HEK293T (cell line): ENCODE results near the gene METTL25B.

Experiments used
- CTCF ChIA-PET: fragments of 350-600 bp; formaldehyde crosslinking; extraction: SDS; loops from one replicate; lab custom pipeline; 2021; ENCODE audit warnings: antibody characterized with exemption, inconsistent platforms; lab: Yijun Ruan, JAX
- POLR2A ChIA-PET: fragments of 350-600 bp; formaldehyde crosslinking; extraction: SDS; loops from one replicate; lab custom pipeline; 2020; ENCODE audit warnings: antibody characterized with exemption, inconsistent platforms; lab: Yijun Ruan, JAX
- DNase-seq: peaks from one replicate; pipeline ENCODE4 v3.0.0; 2012; ENCODE audit warnings: mixed read lengths; ENCODE audit errors: extremely low spot score
- ARNT ChIP-seq: fragments of 450-650 bp; IDR thresholded peaks from 2 replicates; pipeline ENCODE4 v1.6.1; 2017; ENCODE audit warnings: mild to moderate bottlenecking
- BHLHE40 ChIP-seq: fragments of 450-650 bp; IDR thresholded peaks from 2 replicates; pipeline ENCODE4 v1.6.1; 2016; ENCODE audit warnings: mild to moderate bottlenecking, moderate library complexity, borderline replicate concordance
- CTBP1 ChIP-seq: fragments of 450-650 bp; IDR thresholded peaks from 2 replicates; pipeline ENCODE4 v1.6.1; 2016; ENCODE audit warnings: borderline replicate concordance
- ELF4 ChIP-seq: fragments of 450-650 bp; IDR thresholded peaks from 2 replicates; pipeline ENCODE4 v1.6.1; 2017; ENCODE audit warnings: antibody characterized with exemption
- FOXA1 ChIP-seq: fragments of 450-650 bp; IDR thresholded peaks from 2 replicates; pipeline ENCODE4 v1.6.1; 2016; ENCODE audit warnings: mild to moderate bottlenecking
- FOXK2 ChIP-seq: fragments of 450-650 bp; IDR thresholded peaks from 2 replicates; pipeline ENCODE4 v1.6.1; 2016; ENCODE audit warnings: mild to moderate bottlenecking
- FOXM1 ChIP-seq: fragments of 450-650 bp; IDR thresholded peaks from 2 replicates; pipeline ENCODE4 v1.6.1; 2017; ENCODE audit warnings: mild to moderate bottlenecking, borderline replicate concordance
- HDGF ChIP-seq: fragments of 450-650 bp; IDR thresholded peaks from 2 replicates; pipeline ENCODE4 v1.6.1; 2017; ENCODE audit warnings: antibody characterized with exemption, borderline replicate concordance
- L3MBTL2 ChIP-seq: fragments of 450-650 bp; conservative IDR thresholded peaks from 2 replicates; pipeline ENCODE4 v1.6.1; 2016; ENCODE audit warnings: mild to moderate bottlenecking
- LEF1 ChIP-seq: fragments of 450-650 bp; IDR thresholded peaks from 2 replicates; pipeline ENCODE4 v1.6.1; 2017; ENCODE audit warnings: mild to moderate bottlenecking, borderline replicate concordance
- NFRKB ChIP-seq: fragments of 450-650 bp; IDR thresholded peaks from 2 replicates; pipeline ENCODE4 v1.6.1; 2016; ENCODE audit warnings: mild to moderate bottlenecking, moderate library complexity
- PKNOX1 ChIP-seq: fragments of 450-650 bp; IDR thresholded peaks from 2 replicates; pipeline ENCODE4 v1.6.1; 2016
- SP1 ChIP-seq: fragments of 450-650 bp; IDR thresholded peaks from 2 replicates; pipeline ENCODE4 v1.6.1; 2017
- SUZ12 ChIP-seq: fragments of 450-650 bp; IDR thresholded peaks from 2 replicates; pipeline ENCODE4 v1.6.1; 2016; ENCODE audit warnings: mild to moderate bottlenecking
- TARDBP ChIP-seq: fragments of 450-650 bp; IDR thresholded peaks from 2 replicates; pipeline ENCODE4 v1.6.1; 2016
- ZNF384 ChIP-seq: fragments of 450-650 bp; IDR thresholded peaks from 2 replicates; pipeline ENCODE4 v1.6.1; 2016

METTL25B gene

GRCh38 chr1:156703336-156703735 is 24.9 kb upstream of the METTL25B start:
- POLR2A ChIA-PET, result interaction anchor here (1.0 to 9.5 kb wide), 5 partner anchors 10 to 49 kb away, joined by 3 to 120 read pairs (median 4); partner anchors contain the start of genes ISG20L2, METTL25B and MRPL24

DNA sequence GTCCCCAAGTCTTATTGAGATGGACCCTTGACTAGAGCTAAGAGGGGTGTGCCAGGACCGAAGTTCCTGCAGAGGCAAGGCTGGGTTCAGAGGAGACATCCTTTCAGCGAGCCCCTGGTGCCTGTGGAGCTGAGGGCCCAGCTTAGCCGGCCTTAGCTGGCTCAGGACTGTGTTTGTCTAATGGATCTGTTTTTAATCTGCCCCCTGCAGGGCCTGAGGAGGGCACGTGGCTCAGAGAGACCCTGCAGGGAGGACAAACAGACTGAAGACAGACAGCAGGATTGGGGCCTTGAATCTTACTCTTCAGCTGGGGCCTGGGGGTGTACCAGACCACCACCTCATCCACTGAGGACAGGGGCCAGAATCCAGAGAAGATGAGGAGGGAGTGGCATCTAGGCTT is 24.5 kb upstream of the METTL25B start:
- CTCF ChIA-PET, result interaction anchor here (0.6 to 20.6 kb wide), 4 partner anchors 12 to 187 kb away, joined by 3 to 429 read pairs (median 36); partner anchors contain the start of genes ISG20L2 and METTL25B
- POLR2A ChIA-PET, result interaction anchor here (1.0 to 9.5 kb wide), 5 partner anchors 11 to 48 kb away, joined by 3 to 120 read pairs (median 4); partner anchors contain the start of genes ISG20L2, METTL25B and MRPL24
- no peak for TF ChIP-seq FOXA1
- no peak for TF ChIP-seq ZNF384
- no peak for TF ChIP-seq ARNT
- TF ChIP-seq FOXM1, result no peak
- no peak for TF ChIP-seq NFRKB
- no peak for TF ChIP-seq PKNOX1
- peak; percentile 62 for DNase-seq

More at GRCh38 chr1:156703336-156703735, 24.9 kb upstream of the METTL25B start:
- CTCF ChIA-PET, result interaction anchor here (0.8 to 20.6 kb wide), 4 partner anchors 12 to 77 kb away, joined by 3 to 429 read pairs (median 38); partner anchors contain the start of genes ISG20L2 and METTL25B
- DNase-seq, result no peak
- TF ChIP-seq FOXM1, result no peak

- TF ChIP-seq L3MBTL2 (no peak), SUZ12 (no peak), ELF4 (no peak), FOXA1 (no peak), PKNOX1 (no peak), LEF1 (no peak), NFRKB (no peak), SP1 (no peak), CTBP1 (no peak), FOXK2 (no peak), ARNT (no peak), ZNF384 (no peak), BHLHE40 (no peak), HDGF (no peak), FOXM1 (no peak), TARDBP (no peak)
- no peak for DNase-seq
- ChIA-PET CTCF (interaction anchor here (0.6 to 20.6 kb wide), 4 partner anchors 13 to 187 kb away, joined by 3 to 429 read pairs (median 36); partner anchors contain the start of genes ISG20L2 and METTL25B), POLR2A (interaction anchor here (1.0 to 9.5 kb wide), 4 partner anchors 14 to 48 kb away, joined by 3 to 120 read pairs (median 38); partner anchors contain the start of genes ISG20L2, METTL25B and MRPL24)
These were observed 24.0 kb upstream of the METTL25B start for GRCh38 chr1:156704166-156704711.

DNA sequence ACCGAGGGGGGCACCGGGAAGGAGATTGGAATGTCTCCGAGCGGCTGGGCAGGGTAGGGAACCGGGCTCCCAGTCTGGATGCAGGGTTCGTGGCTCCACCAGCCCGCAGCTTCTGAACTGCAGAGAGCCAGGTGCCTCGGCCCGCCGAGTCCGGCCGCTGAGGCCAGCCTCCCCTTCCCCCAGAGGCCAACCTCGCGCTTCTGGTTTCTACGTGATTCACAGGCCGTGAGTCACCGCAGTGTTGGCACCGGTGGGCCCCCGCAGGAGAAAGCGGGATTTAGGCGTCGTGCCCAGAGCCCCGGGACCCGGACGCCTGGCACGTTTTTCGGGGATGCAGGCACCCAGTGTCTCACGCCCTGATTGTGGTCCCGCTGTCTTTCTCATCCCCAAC is 23.3 kb upstream of the METTL25B start:
- DNase-seq, result no peak
- CTCF ChIA-PET, result interaction anchor here (1.1 to 20.6 kb wide), 6 partner anchors 13 to 156 kb away, joined by 4 to 429 read pairs (median 12); partner anchors contain the start of genes ISG20L2, METTL25B, NES and NTRK1

GRCh38 chr1:156705321-156705917 is 22.9 kb upstream of the METTL25B start, which contains the start of gene CRABP2:
TSS of gene CRABP2 (minus strand) at chr1:156705583. CDS start at chr1:156705446, 137 bp downstream.
- POLR2A ChIA-PET, result interaction anchor here (0.5 to 9.5 kb wide), 12 partner anchors 11 to 81 kb away, joined by 3 to 120 read pairs (median 4); partner anchors contain the start of genes HDGF, ISG20L2, METTL25B and MRPL24
- peak; percentile 68 for DNase-seq
- CTCF ChIA-PET, result interaction anchor here (0.6 to 20.6 kb wide), 18 partner anchors 8 to 478 kb away, joined by 3 to 429 read pairs (median 4); partner anchors contain the start of genes HAPLN2, ISG20L2, METTL25B and NES
- no peak for TF ChIP-seq CTBP1
- TF ChIP-seq L3MBTL2, result no peak; the same call in none of the 2 replicates
- TF ChIP-seq ELF4, result no peak
- no peak for TF ChIP-seq TARDBP
- no peak for TF ChIP-seq ZNF384
- TF ChIP-seq FOXM1, result no peak
- no peak for TF ChIP-seq PKNOX1
- TF ChIP-seq SUZ12, result no peak
- no peak for TF ChIP-seq ARNT
- TF ChIP-seq NFRKB, result no peak
- no peak for TF ChIP-seq SP1
- TF ChIP-seq LEF1, result no peak
- TF ChIP-seq FOXA1, result no peak
- no peak for TF ChIP-seq BHLHE40
- no peak for TF ChIP-seq FOXK2
- no peak for TF ChIP-seq HDGF

More for the DNA sequence above, 23.3 kb upstream of the METTL25B start:
- POLR2A ChIA-PET, result interaction anchor here (1.5 to 9.5 kb wide), 6 partner anchors 10 to 47 kb away, joined by 4 to 120 read pairs (median 8); partner anchors contain the start of genes HDGF, ISG20L2, METTL25B and MRPL24
- no peak for TF ChIP-seq BHLHE40
- no peak for TF ChIP-seq ELF4
- TF ChIP-seq HDGF, result no peak
- TF ChIP-seq FOXK2, result no peak
- TF ChIP-seq L3MBTL2, result peak; percentile 72; the same call in 1 of the 2 replicates
